ENCODE measurements around the gene LPCAT4. TPM values are rescaled to one million over a fixed set of nuclear protein-coding genes. Genes with fewer than 3 reads are reported as not detected.

LPCAT4 gene
- total RNA-seq, 1 donor from 2014 or later = 80.6 TPM

- Histone ChIP-seq H3K27me3 (ENCODE audit: low read depth) (no peaks in the 10 kb centered on the region), H3K27ac (replicated peaks) (peak overlapping the region; percentile 100), H3K9me3 (replicated peaks) (no peaks in the 10 kb centered on the region), H3K4me3 (peak overlapping the region; percentile 99), H3K36me3 (peaks cover 26% of the 10 kb centered on the region), H3K4me1 (peaks cover 37% of the 10 kb centered on the region)
- peak; percentile 70 for DNase-seq
- intact Hi-C loops (cut with micrococcal nuclease) = no loop called here
- no peak for TF ChIP-seq CTCF (IDR thresholded peaks at IDR 0.05; ENCODE audit: borderline replicate concordance)
Measured at GRCh38 chr15:34366271-34367065, 528 bp downstream of the LPCAT4 start.

DNA sequence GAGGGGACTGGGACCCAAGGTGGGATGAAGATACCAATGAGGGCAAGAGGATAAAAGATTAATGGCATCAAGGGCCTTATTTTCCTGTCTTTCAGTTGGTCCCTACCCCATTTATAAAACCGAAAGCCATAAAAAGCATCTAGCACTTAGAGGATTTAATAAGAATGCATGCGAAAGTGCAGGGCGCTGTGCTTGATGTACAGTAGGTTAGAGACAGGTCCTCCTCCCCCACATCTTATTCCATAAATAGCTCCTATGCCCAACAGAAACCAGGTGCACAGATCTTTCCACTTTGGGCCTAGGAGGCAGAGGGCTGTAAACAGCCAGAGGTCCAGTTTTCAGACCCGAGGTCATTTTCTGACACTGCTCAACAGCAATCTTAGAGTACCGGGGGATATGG is 1.2 kb downstream of the LPCAT4 start:
- peak overlapping the region; percentile 100 for H3K27ac ChIP-seq (replicated peaks)
- intact Hi-C loops (cut with micrococcal nuclease) = no loop called here
- no peaks in the 10 kb centered on the region for H3K9me3 ChIP-seq (replicated peaks)
- peaks cover 37% of the 10 kb centered on the region for H3K4me1 ChIP-seq
- no peak for TF ChIP-seq CTCF (IDR thresholded peaks at IDR 0.05; ENCODE audit: borderline replicate concordance)
- no peak for DNase-seq
- peaks cover 33% of the 10 kb centered on the region for H3K36me3 ChIP-seq
- peak overlapping the region; percentile 99 for H3K4me3 ChIP-seq
- no peaks in the 10 kb centered on the region for H3K27me3 ChIP-seq (ENCODE audit: low read depth)

DNA sequence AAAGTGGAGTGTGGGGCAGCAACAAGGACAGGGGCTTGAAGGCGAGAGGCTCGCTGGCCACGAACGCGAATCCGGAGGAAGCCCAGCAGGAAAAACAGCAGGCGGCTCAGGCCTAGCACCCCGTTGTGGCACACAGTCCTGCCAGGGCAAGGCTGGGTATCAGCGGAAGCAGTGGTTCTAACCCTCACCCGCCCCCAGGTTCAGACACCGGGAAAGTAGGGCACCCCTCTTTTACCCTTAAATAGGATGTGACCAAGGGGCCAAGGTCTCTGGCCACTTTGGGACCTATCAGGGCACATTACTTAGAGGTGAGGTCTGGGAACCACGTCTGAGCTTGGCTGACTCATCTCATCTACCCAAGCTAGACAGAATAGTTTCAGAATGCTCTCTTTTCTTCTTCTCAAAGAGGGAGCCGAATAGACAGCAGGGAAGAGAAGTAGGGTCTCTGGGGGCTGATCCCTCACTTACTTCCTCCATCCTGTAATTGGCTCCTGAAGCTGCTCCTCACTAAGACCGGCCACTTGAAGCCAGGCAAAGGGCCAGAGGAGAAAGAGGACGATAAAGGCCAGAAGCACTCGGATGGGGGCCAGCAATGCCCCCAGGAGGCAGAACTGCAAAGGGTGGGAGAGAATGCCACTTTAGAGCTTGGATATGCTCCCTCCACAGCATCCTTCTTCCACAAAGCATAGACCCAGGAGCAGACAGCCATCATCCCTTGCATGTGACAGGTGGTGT is 1.7 kb downstream of the LPCAT4 start:
- H3K4me1 ChIP-seq = peaks cover 37% of the 10 kb centered on the region
- DNase-seq = peak; percentile 50
- peaks cover 39% of the 10 kb centered on the region for H3K36me3 ChIP-seq
- intact Hi-C loops (cut with micrococcal nuclease) = no loop called here
- no peaks in the 10 kb centered on the region for H3K9me3 ChIP-seq (replicated peaks)
- no peak for TF ChIP-seq CTCF (IDR thresholded peaks at IDR 0.05; ENCODE audit: borderline replicate concordance)
- H3K27ac ChIP-seq (replicated peaks) = peak overlapping the region; percentile 100
- peak overlapping the region; percentile 99 for H3K4me3 ChIP-seq
- no peaks in the 10 kb centered on the region for H3K27me3 ChIP-seq (ENCODE audit: low read depth)

DNA sequence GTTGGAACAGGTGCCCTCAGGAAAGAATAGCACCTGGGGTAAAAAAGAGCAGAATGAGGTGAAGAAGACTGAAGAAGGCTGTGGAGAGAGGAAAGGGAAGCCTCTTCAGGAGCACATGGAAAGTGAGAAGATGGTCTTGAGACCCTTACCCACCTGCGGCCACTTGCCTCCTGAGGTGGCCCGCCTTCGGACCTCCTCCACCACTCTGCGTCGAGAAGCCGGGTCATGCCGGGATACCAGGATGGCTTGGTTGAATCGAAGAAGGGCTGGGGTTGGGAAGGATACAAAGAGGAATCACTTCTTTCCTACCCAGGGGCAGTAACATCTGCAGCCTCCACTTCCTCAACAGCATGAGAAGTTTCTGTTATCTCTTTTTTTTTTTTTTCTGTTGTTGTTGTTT is 3.0 kb downstream of the LPCAT4 start:
- H3K4me1 ChIP-seq = peaks cover 37% of the 10 kb centered on the region
- no peak overlapping the region for H3K27ac ChIP-seq (replicated peaks)
- no peaks in the 10 kb centered on the region for H3K27me3 ChIP-seq (ENCODE audit: low read depth)
- H3K9me3 ChIP-seq (replicated peaks) = no peaks in the 10 kb centered on the region
- TF ChIP-seq CTCF (IDR thresholded peaks at IDR 0.05; ENCODE audit: borderline replicate concordance) = no peak
- peaks cover 51% of the 10 kb centered on the region for H3K36me3 ChIP-seq
- H3K4me3 ChIP-seq = no peak overlapping the region
- intact Hi-C loops (cut with micrococcal nuclease) = no loop called here
- no peak for DNase-seq

DNA sequence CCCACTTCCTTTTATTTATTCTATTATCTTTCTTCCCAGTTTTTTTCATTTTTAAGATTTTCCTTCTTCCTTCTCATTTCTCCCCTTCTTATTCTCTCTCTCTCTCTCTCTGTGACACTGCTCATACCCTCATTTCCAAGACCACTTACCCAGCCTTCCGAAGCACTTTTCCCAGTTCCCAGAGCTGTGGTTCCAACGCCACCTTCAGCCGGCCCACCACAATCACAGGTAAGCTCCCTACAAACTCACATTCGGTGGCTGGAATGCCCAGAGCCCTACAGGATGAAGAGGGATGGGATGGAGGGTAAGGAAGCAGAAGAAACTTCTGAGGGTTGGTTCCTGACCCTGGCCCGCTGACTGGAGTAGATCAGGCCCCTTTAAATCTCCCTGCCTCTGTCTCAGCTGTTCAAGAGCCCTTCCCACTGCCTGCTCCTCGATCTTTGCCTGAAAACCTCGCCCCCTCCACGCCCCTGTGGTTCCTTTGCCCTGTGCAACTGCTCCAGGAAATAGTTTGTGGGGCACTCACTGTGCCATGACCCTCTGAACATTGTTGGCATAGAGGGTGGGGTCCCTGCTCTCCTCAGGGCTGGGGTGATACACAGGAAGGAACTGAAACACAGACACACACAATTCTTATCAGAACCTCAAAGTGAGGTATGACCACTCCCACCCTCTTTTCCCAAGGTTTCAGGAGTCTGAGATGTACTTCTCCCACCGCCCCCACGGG is 4.8 kb downstream of the LPCAT4 start:
- no peak overlapping the region for H3K4me3 ChIP-seq
- no peak for TF ChIP-seq CTCF (IDR thresholded peaks at IDR 0.05; ENCODE audit: borderline replicate concordance)
- H3K4me1 ChIP-seq = peaks cover 25% of the 10 kb centered on the region
- no peaks in the 10 kb centered on the region for H3K27me3 ChIP-seq (ENCODE audit: low read depth)
- no peaks in the 10 kb centered on the region for H3K9me3 ChIP-seq (replicated peaks)
- intact Hi-C loops (cut with micrococcal nuclease) = no loop called here
- peaks cover 69% of the 10 kb centered on the region for H3K36me3 ChIP-seq
- no peak overlapping the region for H3K27ac ChIP-seq (replicated peaks)
- DNase-seq = no peak
